Measurements from ENCODE around the gene KANSL2. TPM values are rescaled to one million over a fixed set of nuclear protein-coding genes. Genes with fewer than 3 reads are reported as not detected.

KANSL2 gene
- total RNA-seq, 1 experiment from 2014 or later = 41.6 TPM

- ATAC-seq (no peak), DNase-seq (ENCODE audit: low read depth, low spot score) (no peak)
- TF ChIP-seq JUND (IDR thresholded peaks at IDR 0.05) (no peak), EZH2 (IDR thresholded peaks at IDR 0.05) (no peak), POLR2A (IDR thresholded peaks at IDR 0.05; ENCODE audit: borderline replicate concordance, extremely low read depth, insufficient read depth, insufficient read length) (no peak), POLR2AphosphoS5 (IDR thresholded peaks at IDR 0.05; ENCODE audit: low read depth, low read length) (no peak), SP1 (IDR thresholded peaks at IDR 0.05; ENCODE audit: low read depth) (no peak), RAD21 (IDR thresholded peaks at IDR 0.05; ENCODE audit: low read depth) (no peak), YY1 (IDR thresholded peaks at IDR 0.05; ENCODE audit: extremely low read depth, insufficient replicate concordance, low read depth, low read length) (no peak), ZFX (IDR thresholded peaks at IDR 0.05) (no peak), ZNF274 (IDR thresholded peaks at IDR 0.05; ENCODE audit: low read depth, low read length) (no peak), ELF1 (IDR thresholded peaks at IDR 0.05; ENCODE audit: borderline replicate concordance, low read depth) (no peak), ATF3 (IDR thresholded peaks at IDR 0.05) (no peak), TCF7L2 (IDR thresholded peaks at IDR 0.05; ENCODE audit: borderline replicate concordance, extremely low read depth, insufficient read depth, insufficient read length) (no peak), CBX3 (IDR thresholded peaks at IDR 0.05; ENCODE audit: low read depth) (no peak), FOSL1 (IDR thresholded peaks at IDR 0.05; ENCODE audit: low read depth) (no peak)
- TF ChIP-seq, protein P1, sequence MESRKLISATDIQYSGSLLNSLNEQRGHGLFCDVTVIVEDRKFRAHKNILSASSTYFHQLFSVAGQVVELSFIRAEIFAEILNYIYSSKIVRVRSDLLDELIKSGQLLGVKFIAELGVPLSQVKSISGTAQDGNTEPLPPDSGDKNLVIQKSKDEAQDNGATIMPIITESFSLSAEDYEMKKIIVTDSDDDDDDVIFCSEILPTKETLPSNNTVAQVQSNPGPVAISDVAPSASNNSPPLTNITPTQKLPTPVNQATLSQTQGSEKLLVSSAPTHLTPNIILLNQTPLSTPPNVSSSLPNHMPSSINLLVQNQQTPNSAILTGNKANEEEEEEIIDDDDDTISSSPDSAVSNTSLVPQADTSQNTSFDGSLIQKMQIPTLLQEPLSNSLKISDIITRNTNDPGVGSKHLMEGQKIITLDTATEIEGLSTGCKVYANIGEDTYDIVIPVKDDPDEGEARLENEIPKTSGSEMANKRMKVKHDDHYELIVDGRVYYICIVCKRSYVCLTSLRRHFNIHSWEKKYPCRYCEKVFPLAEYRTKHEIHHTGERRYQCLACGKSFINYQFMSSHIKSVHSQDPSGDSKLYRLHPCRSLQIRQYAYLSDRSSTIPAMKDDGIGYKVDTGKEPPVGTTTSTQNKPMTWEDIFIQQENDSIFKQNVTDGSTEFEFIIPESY (IDR thresholded peaks at IDR 0.05; ENCODE audit: extremely low read depth, insufficient replicate concordance, low read length) = no peak
- TF ChIP-seq, protein P2, sequence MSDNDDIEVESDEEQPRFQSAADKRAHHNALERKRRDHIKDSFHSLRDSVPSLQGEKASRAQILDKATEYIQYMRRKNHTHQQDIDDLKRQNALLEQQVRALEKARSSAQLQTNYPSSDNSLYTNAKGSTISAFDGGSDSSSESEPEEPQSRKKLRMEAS (IDR thresholded peaks at IDR 0.05) = no peak
- intact Hi-C loops (cut with micrococcal nuclease) = no loop called here
- ChIA-PET POLR2A (no interaction called here), RAD21 (ENCODE audit: low non-redundant PET in 1 of 2, low total read pairs in 2 of 2, uncharacterized antibody in 2 of 2, unreplicated experiment in 2 of 2) (no interaction called here), CTCF (no interaction called here)
- Histone ChIP-seq H3K79me2 (ENCODE audit: insufficient read depth, low read length) (peaks cover 83% of the 10 kb centered on the region), H3K27me3 (ENCODE audit: insufficient read depth, low read length) (no peaks in the 10 kb centered on the region), H3K4me3 (replicated peaks in 1 of 2; ENCODE audit: low read depth in 1 of 2, low read length in 2 of 2) (no peak overlapping the region), H3K9ac (ENCODE audit: low read length) (no peak overlapping the region), H3K36me3 (ENCODE audit: control insufficient read depth in 1 of 2, insufficient read depth in 2 of 2, low read length in 2 of 2) (peaks cover 30 to 49% of the 10 kb centered on the region in 2 experiments), H3K27ac (ENCODE audit: low read depth, low read length) (no peak overlapping the region), H3K4me1 (ENCODE audit: control insufficient read depth in 1 of 2, insufficient read depth in 2 of 2, low read length in 2 of 2) (peaks cover 7 to 22% of the 10 kb centered on the region in 2 experiments), H3K4me2 (ENCODE audit: low read length) (no peak overlapping the region), H3K9me3 (ENCODE audit: control insufficient read depth in 1 of 2, insufficient read depth in 1 of 2, low read depth in 1 of 2, low read length in 2 of 2) (no peaks in the 10 kb centered on the region), H4K20me1 (ENCODE audit: insufficient read depth) (peaks cover 11% of the 10 kb centered on the region; the same call in 1 of the 2 replicates), H3K9me2 (ENCODE audit: insufficient read depth) (no peaks in the 10 kb centered on the region), H2AFZ (ENCODE audit: low read depth, low read length, poor library complexity, severe bottlenecking) (no peak overlapping the region)
- BruUV-seq (replicated peaks) = no TSS peak
Measured at GRCh38 chr12:48678551-48679185, 3.4 kb downstream of the KANSL2 start.

All from HCT116 (cell line).